H9 (cell line): ENCODE data around the gene NFYC. TPM values are rescaled to one million over a fixed set of nuclear protein-coding genes. Genes with fewer than 3 reads are reported as not detected.

Experiments used
- DNase-seq: peaks from one replicate; pipeline ENCODE4 v3.0.0-alpha.2; 2017
- H2AFZ ChIP-seq: one replicate; pipeline ENCODE4 v1.6.1; 2013; ENCODE audit warnings: mild to moderate bottlenecking, low read length, control low read depth, moderate library complexity
- H2AK5ac ChIP-seq: 2 replicates; pipeline ENCODE4 v1.6.1; 2013; ENCODE audit warnings: low read length, control low read depth, mixed read lengths; ENCODE audit not compliant: insufficient read length
- H2BK120ac ChIP-seq: one replicate; pipeline ENCODE4 v1.6.1; 2013; ENCODE audit warnings: low read depth, mild to moderate bottlenecking, low read length, control low read depth, inconsistent platforms; ENCODE audit not compliant: poor library complexity, severe bottlenecking
- H2BK12ac ChIP-seq: 2 replicates; pipeline ENCODE4 v1.6.1; 2013; ENCODE audit warnings: low read length, control low read depth, mixed read lengths, low read depth; ENCODE audit not compliant: insufficient read length
- H2BK15ac ChIP-seq: 2 replicates; pipeline ENCODE4 v1.6.1; 2013; ENCODE audit warnings: low read depth, low read length, control low read depth
- H2BK20ac ChIP-seq: one replicate; pipeline ENCODE4 v1.6.1; 2013; ENCODE audit warnings: low read depth, mild to moderate bottlenecking, low read length, control low read depth, inconsistent platforms; ENCODE audit not compliant: poor library complexity, severe bottlenecking
- H2BK5ac ChIP-seq: 2 replicates; pipeline ENCODE4 v1.6.1; 2013; ENCODE audit warnings: low read length, control low read depth, mixed read lengths; ENCODE audit not compliant: insufficient read length
- H3K14ac ChIP-seq: 2 replicates; pipeline ENCODE4 v1.6.1; 2013; ENCODE audit warnings: low read length, control low read depth; ENCODE audit not compliant: insufficient read depth
- H3K18ac ChIP-seq: 2 replicates; pipeline ENCODE4 v1.6.1; 2013; ENCODE audit warnings: low read depth, mild to moderate bottlenecking, mixed read lengths, low read length, control low read depth; ENCODE audit not compliant: insufficient read length
- H3K23ac ChIP-seq: 2 replicates; pipeline ENCODE4 v1.6.1; 2013; ENCODE audit warnings: low read length, control low read depth, mixed read lengths, low read depth; ENCODE audit not compliant: insufficient read length
- H3K23me2 ChIP-seq: 2 replicates; pipeline ENCODE4 v1.6.1; 2013; ENCODE audit warnings: low read depth, mild to moderate bottlenecking, mixed read lengths, low read length, control low read depth; ENCODE audit not compliant: insufficient read length, poor library complexity, severe bottlenecking
- H3K27ac ChIP-seq: 2 replicates; pipeline ENCODE4 v1.5.1; 2013; ENCODE audit warnings: low read length, control low read depth, mixed read lengths, low read depth; ENCODE audit not compliant: insufficient read length
- H3K27me3 ChIP-seq: 2 replicates; pipeline ENCODE4 v1.6.1; 2013; ENCODE audit warnings: low read length, control low read depth, inconsistent platforms; ENCODE audit not compliant: insufficient read depth
- H3K4ac ChIP-seq: 2 replicates; pipeline ENCODE4 v1.6.1; 2013; ENCODE audit warnings: low read depth, mild to moderate bottlenecking, control low read depth, inconsistent platforms, low read length, moderate library complexity
- H3K4me1 ChIP-seq: 2 replicates; pipeline ENCODE4 v1.6.1; 2013; ENCODE audit warnings: low read length, control low read depth, inconsistent platforms; ENCODE audit not compliant: insufficient read depth
- H3K4me2 ChIP-seq: 2 replicates; pipeline ENCODE4 v1.6.1; 2013; ENCODE audit warnings: low read length, control low read depth, mixed read lengths; ENCODE audit not compliant: insufficient read length, insufficient read depth
- H3K56ac ChIP-seq: 2 replicates; pipeline ENCODE4 v1.6.1; 2013; ENCODE audit warnings: low read depth, mild to moderate bottlenecking, mixed read lengths, low read length, control low read depth; ENCODE audit not compliant: insufficient read length
- H3K79me1 ChIP-seq: 2 replicates; pipeline ENCODE4 v1.6.1; 2013; ENCODE audit warnings: low read depth, mild to moderate bottlenecking, moderate library complexity, low read length, control low read depth, inconsistent platforms; ENCODE audit not compliant: insufficient read depth, poor library complexity, severe bottlenecking
- H3K79me2 ChIP-seq: 2 replicates; pipeline ENCODE4 v1.6.1; 2013; ENCODE audit warnings: low read length, control low read depth, inconsistent platforms; ENCODE audit not compliant: insufficient read depth
- H3K9ac ChIP-seq: 2 replicates; pipeline ENCODE4 v1.6.1; 2013; ENCODE audit warnings: low read length, control low read depth, mixed read lengths; ENCODE audit not compliant: insufficient read length; ENCODE audit errors: extremely low read depth
- H3K9me3 ChIP-seq: one replicate; pipeline ENCODE4 v1.6.1; 2013; ENCODE audit warnings: low read depth, low read length, inconsistent platforms; ENCODE audit not compliant: control insufficient read depth
- H3T11ph ChIP-seq: one replicate; pipeline ENCODE4 v1.6.1; 2013; ENCODE audit warnings: mild to moderate bottlenecking, low read length, control low read depth, inconsistent platforms
- H4K20me1 ChIP-seq: one replicate; pipeline ENCODE4 v1.6.1; 2013; ENCODE audit not compliant: control insufficient read depth, insufficient read length, insufficient read depth
- H4K5ac ChIP-seq: 2 replicates; pipeline ENCODE4 v1.6.1; 2013; ENCODE audit warnings: low read depth, mild to moderate bottlenecking, mixed read lengths, low read length, control low read depth; ENCODE audit not compliant: insufficient read length
- H4K8ac ChIP-seq: replicated peaks from 2 replicates; pipeline ENCODE4 v1.6.1; 2013; ENCODE audit warnings: low read length, control low read depth, mixed read lengths, low read depth; ENCODE audit not compliant: insufficient read length
- H4K91ac ChIP-seq: 2 replicates; pipeline ENCODE4 v1.6.1; 2013; ENCODE audit warnings: low read depth, mild to moderate bottlenecking, moderate library complexity, mixed read lengths, low read length, control low read depth; ENCODE audit not compliant: insufficient read length
- H3K27ac Mint-ChIP-seq, 3 experiments: 2 replicates in 2 of 3; 3 replicates in 1 of 3; pipeline ENCODE4 v1.8.0; 2020 to 2021; ENCODE audit warnings: mixed read lengths in 3 of 3, mild to moderate bottlenecking in 1 of 3, moderate library complexity in 1 of 3
- H3K27me3 Mint-ChIP-seq: 2 replicates; pipeline ENCODE4 v1.8.0; 2021; ENCODE audit warnings: low read depth, mild to moderate bottlenecking, moderate library complexity, mixed read lengths
- H3K36me3 Mint-ChIP-seq, 3 experiments: 2 replicates in 2 of 3; 3 replicates in 1 of 3; pipeline ENCODE4 v1.8.0; 2020 to 2021; ENCODE audit warnings: low read depth in 3 of 3, mixed read lengths in 3 of 3; ENCODE audit not compliant: insufficient read depth in 1 of 3
- H3K4me1 Mint-ChIP-seq, 2 experiments: 2 replicates each; pipeline ENCODE4 v1.8.0; 2020; ENCODE audit warnings: mixed read lengths in 2 of 2
- H3K4me3 Mint-ChIP-seq, 2 experiments: 2 replicates in 1 of 2; 3 replicates in 1 of 2; pipeline ENCODE4 v1.8.0; 2020 to 2021; ENCODE audit warnings: mild to moderate bottlenecking in 2 of 2, mixed read lengths in 2 of 2, moderate library complexity in 1 of 2
- H3K9me3 Mint-ChIP-seq, 2 experiments: 2 replicates in 1 of 2; 3 replicates in 1 of 2; pipeline ENCODE4 v1.8.0; 2020; ENCODE audit warnings: mild to moderate bottlenecking in 2 of 2, mixed read lengths in 2 of 2, moderate library complexity in 1 of 2
- WGBS: extraction: QIAGEN DNeasy Blood & Tissue Kit; methylation state at CpG from one replicate; pipeline ENCODE4 v1.1.7; 2013; ENCODE audit warnings: missing lambda C conversion rate, low lambda C conversion rate, mixed read lengths; ENCODE audit not compliant: insufficient read length; ENCODE audit errors: extremely low coverage; 5-methylcytosine and 5-hydroxymethylcytosine counted together
- total RNA-seq: library from RNA; stranded (reverse); gene quantifications from 2 replicates; pipeline ENCODE4 v1.2.1, GENCODE V29; 2021
- TF ChIP-seq, protein P1 (sequence below): fragments of 200-600 bp; sonication (generic); conservative IDR thresholded peaks from 3 replicates; pipeline ENCODE4 v1.8.0; 2021; ENCODE audit warnings: antibody characterized with exemption, mild to moderate bottlenecking

NFYC gene
- total RNA-seq, 1 experiment from 2014 or later, result 54.7 TPM

- no peaks in the 10 kb centered on the region for H3K79me2 ChIP-seq
- no peak overlapping the region for H2BK12ac ChIP-seq
- Mint-ChIP-seq H3K9me3 (no peaks in the 10 kb centered on the region), H3K4me1 (peaks cover 24 to 33% of the 10 kb centered on the region in 2 experiments), H3K27me3 (peaks cover 2% of the 10 kb centered on the region), H3K36me3 (no peaks in the 10 kb centered on the region), H3K4me3 (no peak overlapping the region), H3K27ac (no peak overlapping the region)
- H3K27me3 ChIP-seq, result no peaks in the 10 kb centered on the region
- H3K4ac ChIP-seq, result no peak overlapping the region
- H2BK15ac ChIP-seq, result no peak overlapping the region
- H3K27ac ChIP-seq, result no peak overlapping the region
- H3K4me2 ChIP-seq, result no peak overlapping the region
- no peak overlapping the region for H2AK5ac ChIP-seq
- H2AFZ ChIP-seq, result no peak overlapping the region
- no CpG with 5 or more reads among the region's 7 CpGs for WGBS
- H3K4me1 ChIP-seq, result peaks cover 3% of the 10 kb centered on the region; the same call in 1 of the 2 replicates
- H4K91ac ChIP-seq, result no peak overlapping the region
- H3T11ph ChIP-seq, result no peak overlapping the region
- H4K20me1 ChIP-seq, result no peaks in the 10 kb centered on the region
- no peak overlapping the region for H4K5ac ChIP-seq
- no peak overlapping the region for H2BK20ac ChIP-seq
- TF ChIP-seq, protein P1, sequence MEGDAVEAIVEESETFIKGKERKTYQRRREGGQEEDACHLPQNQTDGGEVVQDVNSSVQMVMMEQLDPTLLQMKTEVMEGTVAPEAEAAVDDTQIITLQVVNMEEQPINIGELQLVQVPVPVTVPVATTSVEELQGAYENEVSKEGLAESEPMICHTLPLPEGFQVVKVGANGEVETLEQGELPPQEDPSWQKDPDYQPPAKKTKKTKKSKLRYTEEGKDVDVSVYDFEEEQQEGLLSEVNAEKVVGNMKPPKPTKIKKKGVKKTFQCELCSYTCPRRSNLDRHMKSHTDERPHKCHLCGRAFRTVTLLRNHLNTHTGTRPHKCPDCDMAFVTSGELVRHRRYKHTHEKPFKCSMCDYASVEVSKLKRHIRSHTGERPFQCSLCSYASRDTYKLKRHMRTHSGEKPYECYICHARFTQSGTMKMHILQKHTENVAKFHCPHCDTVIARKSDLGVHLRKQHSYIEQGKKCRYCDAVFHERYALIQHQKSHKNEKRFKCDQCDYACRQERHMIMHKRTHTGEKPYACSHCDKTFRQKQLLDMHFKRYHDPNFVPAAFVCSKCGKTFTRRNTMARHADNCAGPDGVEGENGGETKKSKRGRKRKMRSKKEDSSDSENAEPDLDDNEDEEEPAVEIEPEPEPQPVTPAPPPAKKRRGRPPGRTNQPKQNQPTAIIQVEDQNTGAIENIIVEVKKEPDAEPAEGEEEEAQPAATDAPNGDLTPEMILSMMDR, result no peak
- H3K23me2 ChIP-seq, result no peaks in the 10 kb centered on the region
- no peaks in the 10 kb centered on the region for H3K79me1 ChIP-seq
- no peak overlapping the region for H3K18ac ChIP-seq
- no peak overlapping the region for H3K23ac ChIP-seq
- no peak overlapping the region for H3K56ac ChIP-seq
- no peak for DNase-seq
- H4K8ac ChIP-seq, result no peak overlapping the region
- no peaks in the 10 kb centered on the region for H3K9me3 ChIP-seq
- H2BK5ac ChIP-seq, result no peak overlapping the region
- H2BK120ac ChIP-seq, result no peak overlapping the region
- no peak overlapping the region for H3K14ac ChIP-seq
- H3K9ac ChIP-seq, result no peak overlapping the region
Observed at GRCh38 chr1:40659649-40659947, 31.9 kb upstream of the NFYC start.
